NOMO-1 (cell line): ENCODE results near the gene KDELR1.

ENCODE experiments used
- DNase-seq, 2 experiments: peaks; one replicate each; lab custom pipeline; 2025; ENCODE audit not compliant: unreplicated experiment in 2 of 2; lab: John Stamatoyannopoulos, UW

The KDELR1 gene

GRCh38 chr19:48391100-48392005 lies at the start of gene KDELR1:
TSS of gene KDELR1 (minus strand) at chr19:48391551. CDS start at chr19:48391358, 193 bp downstream.
- DNase-seq = peak; percentile 35 to 52

GRCh38 chr19:48436586-48436985 lies 45.2 kb upstream of the KDELR1 start:
- DNase-seq = no peak

GRCh38 chr19:48433337-48433736 lies 42.0 kb upstream of the KDELR1 start:
- no peak for DNase-seq

GRCh38 chr19:48428670-48429069 lies 37.3 kb upstream of the KDELR1 start:
- no peak for DNase-seq

GRCh38 chr19:48424694-48425219 lies 33.4 kb upstream of the KDELR1 start:
- DNase-seq = peak; percentile 11 to 22

GRCh38 chr19:48421548-48421947 lies 30.2 kb upstream of the KDELR1 start:
- no peak for DNase-seq

- no peak for DNase-seq
Measured at GRCh38 chr19:48419158-48419920, 28.0 kb upstream of the KDELR1 start.

GRCh38 chr19:48418317-48419064 lies 27.1 kb upstream of the KDELR1 start:
- no peak for DNase-seq

GRCh38 chr19:48417421-48417820 lies 26.1 kb upstream of the KDELR1 start:
- no peak for DNase-seq

GRCh38 chr19:48415806-48416221 lies 24.5 kb upstream of the KDELR1 start:
- DNase-seq = no peak

GRCh38 chr19:48415395-48415794 lies 24.0 kb upstream of the KDELR1 start:
- peak; percentile 32 to 61 for DNase-seq

- no peak for DNase-seq
Measured at GRCh38 chr19:48413879-48414587, 22.7 kb upstream of the KDELR1 start.

- DNase-seq = no peak
Measured at GRCh38 chr19:48405850-48406249, 14.5 kb upstream of the KDELR1 start.

GRCh38 chr19:48405010-48405659 lies 13.8 kb upstream of the KDELR1 start:
- DNase-seq = no peak

GRCh38 chr19:48403606-48404005 lies 12.3 kb upstream of the KDELR1 start:
- peak in 1 of 2 experiments; percentile 23 for DNase-seq

- no peak for DNase-seq
Measured at GRCh38 chr19:48401287-48401686, 9.9 kb upstream of the KDELR1 start.

GRCh38 chr19:48400018-48400742 lies 8.8 kb upstream of the KDELR1 start:
- no peak for DNase-seq

GRCh38 chr19:48398375-48399235 lies 7.3 kb upstream of the KDELR1 start:
- DNase-seq = peak; percentile 95 to 97
